Stimulated activated CD8-positive, alpha-beta memory T cell treated with anti-CD3 and anti-CD28 coated beads, Interleukin-4, amount 100 ng/mL, for 24 hours (primary cell): ENCODE data around the gene CCR4.
"Not testable (repeated sequence)": the region's sequence is repeated elsewhere in the genome, so short reads cannot be mapped to it uniquely, and the experiment has no call there.

Experiments used
- DNase-seq: peaks from one replicate; pipeline ENCODE4 v3.0.0-alpha.2; 2020; ENCODE audit warnings: low read depth

CCR4 gene

GRCh38 chr3:32951410-32951811, at the start of gene CCR4:
Gene CCR4, plus strand, starts transcription at chr3:32951644. Its CDS starts 1,779 bp downstream, at chr3:32953423.
- DNase-seq = peak; percentile 24

GRCh38 chr3:32902887-32903371, 48.5 kb upstream of the CCR4 start:
- DNase-seq = peak; percentile 18

GRCh38 chr3:32903953-32904352, 47.5 kb upstream of the CCR4 start:
- no peak for DNase-seq

GRCh38 chr3:32909999-32910398, 41.4 kb upstream of the CCR4 start:
- no peak for DNase-seq

GRCh38 chr3:32910954-32911353, 40.5 kb upstream of the CCR4 start:
- DNase-seq = no peak

GRCh38 chr3:32912046-32912445, 39.4 kb upstream of the CCR4 start:
- DNase-seq = no peak

- no peak for DNase-seq
Observed at GRCh38 chr3:32913790-32914446, 37.5 kb upstream of the CCR4 start.

- no peak for DNase-seq
Observed at GRCh38 chr3:32919920-32920319, 31.5 kb upstream of the CCR4 start.

- no peak for DNase-seq
Observed at GRCh38 chr3:32922078-32922477, 29.4 kb upstream of the CCR4 start.

- no peak for DNase-seq
Observed at GRCh38 chr3:32930161-32930560, 21.3 kb upstream of the CCR4 start.

- not testable (repeated sequence) for DNase-seq
Observed at GRCh38 chr3:32931273-32931672, 20.2 kb upstream of the CCR4 start.

GRCh38 chr3:32934150-32934742, 17.2 kb upstream of the CCR4 start:
- DNase-seq = no peak

GRCh38 chr3:32937331-32937730, 14.1 kb upstream of the CCR4 start:
- no peak for DNase-seq

GRCh38 chr3:32939531-32940284, 11.7 kb upstream of the CCR4 start:
- DNase-seq = not testable (repeated sequence)

- no peak for DNase-seq
Observed at GRCh38 chr3:32940726-32941125, 10.7 kb upstream of the CCR4 start.

- DNase-seq = no peak
Observed at GRCh38 chr3:32945136-32945535, 6.3 kb upstream of the CCR4 start.

GRCh38 chr3:32945598-32945997, 5.8 kb upstream of the CCR4 start:
- not testable (repeated sequence) for DNase-seq

- DNase-seq = no peak
Observed at GRCh38 chr3:32946973-32947788, 4.3 kb upstream of the CCR4 start.

GRCh38 chr3:32947789-32948238, 3.6 kb upstream of the CCR4 start:
- DNase-seq = peak; percentile 89

- DNase-seq = no peak
Observed at GRCh38 chr3:32948625-32949445, 2.6 kb upstream of the CCR4 start.

GRCh38 chr3:32950516-32950915, 928 bp upstream of the CCR4 start:
- no peak for DNase-seq
